Liver (tissue), 9 donors: ENCODE measurements around the gene DNAJC2. TPM values are rescaled to one million over a fixed set of nuclear protein-coding genes. Genes with fewer than 3 reads are reported as not detected.

Experiments
- DNase-seq: peaks from one replicate; pipeline ENCODE4 v3.0.0-alpha.2; 2017; ENCODE audit warnings: low spot score
- H3K27ac ChIP-seq, 2 donors: one replicate each; pipeline ENCODE4 v1.7.0; 2013; ENCODE audit warnings: inconsistent platforms in 2 of 2, low read length in 2 of 2, control low read depth in 1 of 2, low read depth in 1 of 2, mild to moderate bottlenecking in 1 of 2
- H3K27me3 ChIP-seq, 4 donors: one replicate each; pipeline versions ENCODE4 v1.6.1 to v1.7.0; 2013; ENCODE audit warnings: low read length in 3 of 4, inconsistent platforms in 1 of 4, mild to moderate bottlenecking in 1 of 4, moderate library complexity in 1 of 4; ENCODE audit not compliant: control insufficient read depth in 4 of 4, insufficient read depth in 4 of 4
- H3K36me3 ChIP-seq, 4 donors: one replicate each; pipeline versions ENCODE4 v1.6.1 to v1.7.0; 2013; ENCODE audit warnings: low read length in 3 of 4, mild to moderate bottlenecking in 3 of 4, low read depth in 1 of 4, moderate library complexity in 1 of 4; ENCODE audit not compliant: control insufficient read depth in 4 of 4, insufficient read depth in 3 of 4
- H3K4me1 ChIP-seq, 4 donors: one replicate each; pipeline versions ENCODE4 v1.6.1 to v1.7.0; 2013; ENCODE audit warnings: low read length in 3 of 4, mild to moderate bottlenecking in 3 of 4, moderate library complexity in 1 of 4; ENCODE audit not compliant: control insufficient read depth in 4 of 4, insufficient read depth in 4 of 4
- H3K4me3 ChIP-seq, 3 donors: one replicate each; pipeline versions ENCODE4 v1.6.1 to v1.7.0; 2013; ENCODE audit warnings: low read length in 3 of 3, control low read depth in 1 of 3, low read depth in 1 of 3, mild to moderate bottlenecking in 1 of 3
- H3K9ac ChIP-seq, 2 donors: one replicate each; pipeline ENCODE4 v1.7.0; 2013; ENCODE audit warnings: low read length in 2 of 2, mild to moderate bottlenecking in 2 of 2, moderate library complexity in 2 of 2, control low read depth in 1 of 2, low read depth in 1 of 2
- H3K9me3 ChIP-seq, 4 donors: one replicate each; pipeline versions ENCODE4 v1.6.1 to v1.7.0; 2013; ENCODE audit warnings: low read length in 3 of 4; ENCODE audit not compliant: control insufficient read depth in 4 of 4
- ATF3 ChIP-seq: IDR thresholded peaks from 2 replicates; pipeline ENCODE4 v1.6.1; 2016; ENCODE audit warnings: antibody characterized with exemption
- CTCF ChIP-seq: fragments of 150-350 bp; IDR thresholded peaks from 2 replicates; pipeline ENCODE4 v1.5.1; 2017; ENCODE audit warnings: improper control_type of control experiment, low read depth, low read length; ENCODE audit not compliant: missing input control
- EGR1 ChIP-seq, 2 donors: IDR thresholded peaks; 2 replicates each; pipeline ENCODE4 v1.6.1; 2016 to 2018; ENCODE audit warnings: antibody characterized with exemption in 2 of 2, low read depth in 2 of 2
- FOXA1 ChIP-seq: IDR thresholded peaks from 2 replicates; pipeline ENCODE4 v1.6.1; 2016; ENCODE audit warnings: antibody characterized with exemption
- FOXA2 ChIP-seq: IDR thresholded peaks from 2 replicates; pipeline ENCODE4 v1.6.1; 2016; ENCODE audit warnings: antibody characterized with exemption
- GABPA ChIP-seq, 2 donors: IDR thresholded peaks in 1 of 2; conservative IDR thresholded peaks in 1 of 2; 2 replicates each; pipeline ENCODE4 v1.6.1; 2016; ENCODE audit warnings: antibody characterized with exemption in 2 of 2, mild to moderate bottlenecking in 1 of 2, moderate library complexity in 1 of 2
- HNF4A ChIP-seq, 2 donors: conservative IDR thresholded peaks; 2 replicates each; pipeline ENCODE4 v1.6.1; 2016; ENCODE audit warnings: antibody characterized with exemption in 2 of 2, mild to moderate bottlenecking in 2 of 2
- HNF4G ChIP-seq: IDR thresholded peaks from 2 replicates; pipeline ENCODE4 v1.6.1; 2016; ENCODE audit warnings: antibody characterized with exemption
- MAX ChIP-seq: IDR thresholded peaks from 2 replicates; pipeline ENCODE4 v1.6.1; 2016; ENCODE audit warnings: antibody characterized with exemption
- NR2F2 ChIP-seq: IDR thresholded peaks from 2 replicates; pipeline ENCODE4 v1.6.1; 2016; ENCODE audit warnings: antibody characterized with exemption
- REST ChIP-seq: IDR thresholded peaks from 2 replicates; pipeline ENCODE4 v1.6.1; 2016; ENCODE audit warnings: antibody characterized with exemption, mild to moderate bottlenecking
- RXRA ChIP-seq, 2 donors: IDR thresholded peaks; 2 replicates each; pipeline ENCODE4 v1.6.1; 2017 to 2018; ENCODE audit warnings: antibody characterized with exemption in 2 of 2, mild to moderate bottlenecking in 1 of 2
- SP1 ChIP-seq: IDR thresholded peaks from 2 replicates; pipeline ENCODE4 v1.6.1; 2018; ENCODE audit warnings: antibody characterized with exemption, mild to moderate bottlenecking
- YY1 ChIP-seq: IDR thresholded peaks from 2 replicates; pipeline ENCODE4 v1.6.1; 2016; ENCODE audit warnings: antibody characterized with exemption, mild to moderate bottlenecking
- ZBTB33 ChIP-seq: IDR thresholded peaks from 2 replicates; pipeline ENCODE4 v1.6.1; 2016; ENCODE audit warnings: antibody characterized with exemption
- WGBS: extraction: QIAGEN DNeasy Blood & Tissue Kit; methylation state at CpG from one replicate; pipeline ENCODE4 v1.1.7; 2013; 5-methylcytosine and 5-hydroxymethylcytosine counted together
- polyA plus RNA-seq, 2 donors: library from polyadenylated mRNA; stranded (reverse) in 1 of 2; unstranded in 1 of 2; fragments of 200-250 nt in 1 of 2; fragments of >200 nt in 1 of 2; fragmentation: Nextera tagmentation in 1 of 2; extraction: Ambion mirVana in 1 of 2; gene quantifications; one replicate each; pipeline versions ENCODE4 v1.2.1 to v1.2.3, GENCODE V29; 2013 to 2015
- total RNA-seq, 2 donors: library from RNA; depleted of rRNA; stranded (reverse); fragments of >200 nt; gene quantifications; one replicate each; pipeline ENCODE4 v1.2.3, GENCODE V29; 2014
- donor health status: healthy.
- donor health status: healthy.
- donor health status: healthy.
- donor health status: healthy.
- donor health status: healthy.

Gene DNAJC2
- total and polyA plus RNA-seq, 4 donors, result 7.5 to 19.6 (median 11.0) TPM

GRCh38 chr7:103381280-103382031 is 36.9 kb upstream of the DNAJC2 start:
- no peak for DNase-seq
- 94% methylated on average over 4 of the region's 4 CpGs for WGBS
- no peaks in the 10 kb centered on the region for H3K9me3 ChIP-seq

More at GRCh38 chr7:103381280-103382031, 36.9 kb upstream of the DNAJC2 start:
- Histone ChIP-seq H3K27me3 (no peaks in the 10 kb centered on the region), H3K36me3 (no peaks in the 10 kb centered on the region), H3K4me3 (no peak overlapping the region), H3K4me1 (no peaks in the 10 kb centered on the region), H3K27ac (no peak overlapping the region), H3K9ac (no peak overlapping the region)
- TF ChIP-seq FOXA2 (no peak), CTCF (no peak), NR2F2 (no peak), EGR1 (IDR thresholded peaks at IDR 0.05; ENCODE audit: low read depth in 2 of 2) (no peak), ZBTB33 (no peak), FOXA1 (no peak), MAX (no peak), ATF3 (no peak), HNF4A (conservative IDR thresholded peaks at IDR 0.05) (no peak), RXRA (IDR thresholded peaks at IDR 0.05) (no peak), SP1 (no peak), HNF4G (no peak), REST (no peak), GABPA (IDR thresholded peaks at IDR 0.05 in 1 of 2, conservative IDR thresholded peaks at IDR 0.05 in 1 of 2) (no peak), YY1 (no peak)
